Endothelial cell of umbilical vein (primary cell): ENCODE data around the gene EDARADD. TPM values are rescaled to one million over a fixed set of nuclear protein-coding genes. Genes with fewer than 3 reads are reported as not detected.

ENCODE experiments used
- BruUV-seq: library from RNA; stranded (reverse); fragments of 400-500 nt; replicated peaks from 2 replicates; lab custom pipeline; 2021; lab: Mats Ljungman, UMichigan
- CTCF ChIA-PET: fragments of 300-600, 350-600 bp; sonication (Branson Sonifier 250); formaldehyde crosslinking; loops from one replicate; lab custom pipeline; 2021; ENCODE audit warnings: antibody characterized with exemption, inconsistent platforms; lab: Charles Lee
- POLR2A ChIA-PET: fragments of 300-600, 350-600 bp; sonication (Branson Sonifier 250); formaldehyde crosslinking; loops from one replicate; lab custom pipeline; 2021; ENCODE audit warnings: antibody characterized with exemption, inconsistent platforms; lab: Charles Lee
- DNase-seq: peaks from one replicate; pipeline ENCODE4 v3.0.0-alpha.2; 2011; ENCODE audit warnings: low read depth, low spot score
- FAIRE-seq: peaks from 2 replicates; lab custom pipeline; 2011; peaks lifted over from hg19 to GRCh38; lab: Jason Lieb, UNC
- H2AFZ ChIP-seq: 2 replicates; pipeline ENCODE4 v1.6.0; 2012; ENCODE audit warnings: low read depth, low read length, control low read depth, inconsistent platforms
- H3K27ac ChIP-seq: 2 replicates; pipeline ENCODE4 v1.5.1; 2011; ENCODE audit warnings: low read depth, mild to moderate bottlenecking, control low read depth, low read length, moderate library complexity; ENCODE audit not compliant: insufficient read depth
- H3K27me3 ChIP-seq, 2 experiments: 2 replicates each; pipeline versions ENCODE4 v1.6.0 to v1.6.1; 2011; ENCODE audit warnings: low read length in 2 of 2, mixed read lengths in 1 of 2; ENCODE audit not compliant: control insufficient read depth in 2 of 2, insufficient read depth in 2 of 2
- H3K36me3 ChIP-seq, 2 experiments: 2 replicates in 1 of 2; 3 replicates in 1 of 2; pipeline ENCODE4 v1.5.1; 2011; ENCODE audit warnings: low read length in 2 of 2, mild to moderate bottlenecking in 1 of 2, moderate library complexity in 1 of 2; ENCODE audit not compliant: control insufficient read depth in 2 of 2, insufficient read depth in 2 of 2; ENCODE audit errors: extremely low read depth in 1 of 2
- H3K4me1 ChIP-seq: 3 replicates; pipeline ENCODE4 v1.5.1; 2011; ENCODE audit warnings: mild to moderate bottlenecking, low read length; ENCODE audit not compliant: control insufficient read depth, insufficient read depth; ENCODE audit errors: extremely low read depth
- H3K4me2 ChIP-seq: 2 replicates; pipeline ENCODE4 v1.6.1; 2011; ENCODE audit warnings: low read length, control low read depth, mixed read lengths; ENCODE audit not compliant: insufficient read depth
- H3K4me3 ChIP-seq, 3 experiments: fragments of 200-600 bp in 1 of 3; sonication (generic), shearing (Covaris generic) in 1 of 3; replicated peaks in 1 of 3; 2 replicates each; pipeline ENCODE4 v1.5.1; 2011 to 2016; ENCODE audit warnings: control low read depth in 3 of 3, low read length in 3 of 3, mild to moderate bottlenecking in 2 of 3, inconsistent platforms in 1 of 3, low read depth in 1 of 3, moderate library complexity in 1 of 3; ENCODE audit not compliant: insufficient read depth in 1 of 3
- H3K79me2 ChIP-seq: 2 replicates; pipeline ENCODE4 v1.6.0; 2012; ENCODE audit warnings: low read length, inconsistent platforms; ENCODE audit not compliant: control insufficient read depth, insufficient read depth
- H3K9ac ChIP-seq: replicated peaks from 2 replicates; pipeline ENCODE3; 2011; ENCODE audit warnings: low read length, control low read depth; ENCODE audit not compliant: insufficient read depth; ENCODE audit errors: extremely low read depth
- H3K9me1 ChIP-seq: replicated peaks from 3 replicates; pipeline ENCODE4 v1.6.0; 2011; ENCODE audit warnings: mild to moderate bottlenecking, low read length; ENCODE audit not compliant: control insufficient read depth, insufficient read depth; ENCODE audit errors: extremely low read depth
- H3K9me3 ChIP-seq: replicated peaks from 2 replicates; pipeline ENCODE4 v1.5.1; 2012; ENCODE audit warnings: low read length, inconsistent platforms; ENCODE audit not compliant: control insufficient read depth, insufficient read depth
- H4K20me1 ChIP-seq: replicated peaks from 2 replicates; pipeline ENCODE3; 2011; ENCODE audit warnings: mild to moderate bottlenecking, low read length; ENCODE audit not compliant: control insufficient read depth, insufficient read depth; ENCODE audit errors: extremely low read depth
- CTCF ChIP-seq, 2 donors: IDR thresholded peaks; 1 replicate in 1 of 2; 2 replicates in 1 of 2; pipeline ENCODE4 v1.5.1; 2011; ENCODE audit warnings: low read length in 2 of 2, mild to moderate bottlenecking in 2 of 2, moderate library complexity in 2 of 2, control low read depth in 1 of 2, inconsistent platforms in 1 of 2, low read depth in 1 of 2; ENCODE audit not compliant: insufficient read depth in 1 of 2; ENCODE audit errors: extremely low read depth in 1 of 2
- EZH2 ChIP-seq: IDR thresholded peaks from 2 replicates; pipeline ENCODE4 v1.6.1; 2012; ENCODE audit warnings: borderline replicate concordance, low read depth, mild to moderate bottlenecking, moderate library complexity, low read length, inconsistent platforms; ENCODE audit not compliant: severe bottlenecking
- FOS ChIP-seq: IDR thresholded peaks from 2 replicates; pipeline ENCODE4 v1.6.1; 2011; ENCODE audit warnings: mild to moderate bottlenecking, low read length, moderate library complexity, borderline replicate concordance; ENCODE audit not compliant: insufficient read depth
- GATA2 ChIP-seq: IDR thresholded peaks from 2 replicates; pipeline ENCODE4 v1.7.0; 2011; ENCODE audit warnings: low read depth, mild to moderate bottlenecking, moderate library complexity, mixed read lengths, low read length; ENCODE audit not compliant: insufficient read length, insufficient read depth
- JUN ChIP-seq: IDR thresholded peaks from 2 replicates; pipeline ENCODE4 v1.6.1; 2011; ENCODE audit warnings: borderline replicate concordance, low read depth; ENCODE audit not compliant: insufficient read length, insufficient read depth
- MYC ChIP-seq: IDR thresholded peaks from one replicate; pipeline ENCODE4 v1.6.1; 2011; ENCODE audit warnings: mild to moderate bottlenecking, low read depth, low read length
- POLR2A ChIP-seq: IDR thresholded peaks from 2 replicates; pipeline ENCODE4 v1.6.1; 2012; ENCODE audit warnings: low read depth, mild to moderate bottlenecking, control low read depth, low read length
- POLR2AphosphoS5 ChIP-seq: IDR thresholded peaks from 2 replicates; pipeline ENCODE4 v1.6.1; 2012; ENCODE audit warnings: low read depth, mild to moderate bottlenecking, control low read depth, low read length, moderate library complexity; ENCODE audit not compliant: insufficient read depth
- dilution Hi-C: fragments of 300-500 bp; cut with MboI; formaldehyde crosslinking; loops from one replicate; pipeline ENCODE4 v1.15.0; 2019; ENCODE audit warnings: low sequenced_read_pairs; ENCODE audit not compliant: extremely low pct_ligation_motif_present
- intact Hi-C: fragments of 100-400 bp; cut with micrococcal nuclease; formaldehyde crosslinking; loops from one replicate; pipeline ENCODE4 v1.10.0; 2022
- polyA plus RNA-seq, 4 experiments: library from polyadenylated mRNA; depleted of rRNA in 3 of 4; stranded (reverse) in 3 of 4; unstranded in 1 of 4; fragments of >200 nt; gene quantifications; 2 replicates each; pipeline versions ENCODE4 v1.2.1 to v1.2.3, GENCODE V29; 2011 to 2012; ENCODE audit warnings: missing spikeins in 1 of 4
- total RNA-seq: library from RNA; stranded (reverse); gene quantifications from 2 replicates; pipeline ENCODE4 v1.2.3, GENCODE V29; 2021
- TF ChIP-seq, protein P1 (sequence below): IDR thresholded peaks from 2 replicates; pipeline ENCODE4 v1.6.1; 2011; ENCODE audit not compliant: insufficient read depth, insufficient read length

The EDARADD gene
- total and polyA plus RNA-seq, 2 donors (not counting 3 experiments of a cell fraction or from before 2014, with no cell fraction given) = not detected

GRCh38 chr1:236392182-236392581 is 1.9 kb upstream of the EDARADD start:
- dilution Hi-C loops = no loop called here
- no peak overlapping the region for H3K9ac ChIP-seq
- no peaks in the 10 kb centered on the region for H3K9me3 ChIP-seq
- no peaks in the 10 kb centered on the region for H3K79me2 ChIP-seq
- H3K36me3 ChIP-seq = no peaks in the 10 kb centered on the region
- no peak overlapping the region for H3K27ac ChIP-seq
- intact Hi-C loops = no loop called here
- DNase-seq (no peak), FAIRE-seq (no peak)
- TF ChIP-seq JUN (no peak), CTCF (IDR thresholded peaks at IDR 0.05; ENCODE audit: extremely low read depth in 1 of 2, insufficient read depth in 1 of 2, low read depth in 1 of 2, low read length in 2 of 2) (no peak), FOS (no peak), MYC (no peak), GATA2 (no peak), POLR2AphosphoS5 (no peak), POLR2A (no peak)
- POLR2A ChIA-PET = no interaction called here
- no peaks in the 10 kb centered on the region for H3K9me1 ChIP-seq
- CTCF ChIA-PET = no interaction called here
- no peak overlapping the region for H3K4me3 ChIP-seq
- no peak overlapping the region for H3K4me2 ChIP-seq
- H3K27me3 ChIP-seq = peaks cover 19 to 27% of the 10 kb centered on the region in 2 experiments
- H2AFZ ChIP-seq = no peak overlapping the region
- no TSS peak for BruUV-seq
- peaks cover 3% of the 10 kb centered on the region for H3K4me1 ChIP-seq
- H4K20me1 ChIP-seq = no peaks in the 10 kb centered on the region

DNA sequence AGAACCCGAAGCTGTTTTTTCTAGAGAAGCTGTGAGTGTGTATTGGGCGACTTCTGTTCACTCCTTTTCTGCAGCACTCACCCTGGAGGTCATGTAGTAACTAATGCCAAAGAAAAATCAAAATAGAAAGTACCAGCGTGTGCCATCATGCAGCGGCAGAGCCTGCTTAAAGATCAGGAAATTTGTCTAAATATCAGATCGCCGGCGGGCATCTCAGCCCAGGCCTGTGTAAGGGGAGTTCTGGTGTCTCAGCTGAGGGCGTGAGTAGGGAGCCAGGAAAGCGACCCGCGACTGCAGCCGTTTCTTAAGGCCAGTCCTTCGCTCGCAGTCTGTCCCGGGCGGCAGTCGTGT is 768 bp downstream of the EDARADD start:
- no peak overlapping the region for H3K27ac ChIP-seq
- no TSS peak for BruUV-seq
- H3K36me3 ChIP-seq = no peaks in the 10 kb centered on the region
- intact Hi-C loops (no loop called here), dilution Hi-C loops (no loop called here)
- no peaks in the 10 kb centered on the region for H3K79me2 ChIP-seq
- H3K27me3 ChIP-seq = peaks cover 20 to 30% of the 10 kb centered on the region in 2 experiments
- no peaks in the 10 kb centered on the region for H3K9me3 ChIP-seq
- H3K9ac ChIP-seq = no peak overlapping the region
- no peaks in the 10 kb centered on the region for H3K9me1 ChIP-seq
- H3K4me1 ChIP-seq = peaks cover 3% of the 10 kb centered on the region
- no peak for FAIRE-seq
- peak overlapping the region; percentile 67 for H3K4me2 ChIP-seq
- H3K4me3 ChIP-seq = peak overlapping the region; percentile 12 to 50 (median 19)
- ChIA-PET CTCF (interaction anchor here (0.9 kb wide), 1 partner anchor 50 kb away, joined by 3 read pairs; no protein-coding TSS in a partner anchor), POLR2A (no interaction called here)
- H2AFZ ChIP-seq = peak overlapping the region; percentile 82
- DNase-seq = peak; percentile 5
- H4K20me1 ChIP-seq = no peaks in the 10 kb centered on the region
- TF ChIP-seq MYC = no peak
- TF ChIP-seq JUN = no peak
- no peak for TF ChIP-seq POLR2AphosphoS5
- no peak for TF ChIP-seq CTCF (IDR thresholded peaks at IDR 0.05; ENCODE audit: extremely low read depth in 1 of 2, insufficient read depth in 1 of 2, low read depth in 1 of 2, low read length in 2 of 2)
- no peak for TF ChIP-seq EZH2
- no peak for TF ChIP-seq GATA2
- TF ChIP-seq FOS = no peak
- TF ChIP-seq, protein P1, sequence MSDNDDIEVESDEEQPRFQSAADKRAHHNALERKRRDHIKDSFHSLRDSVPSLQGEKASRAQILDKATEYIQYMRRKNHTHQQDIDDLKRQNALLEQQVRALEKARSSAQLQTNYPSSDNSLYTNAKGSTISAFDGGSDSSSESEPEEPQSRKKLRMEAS = no peak
- no peak for TF ChIP-seq POLR2A
